HG02588 (cell line): ENCODE measurements around the gene MAEA.
"Not testable (repeated sequence)": the region's sequence is repeated elsewhere in the genome, so short reads cannot be mapped to it uniquely, and the experiment has no call there.

ENCODE experiments used
- ATAC-seq: cut with Tn5 transposase; IDR thresholded peaks from one replicate; pipeline ENCODE4 v1.9.1; 2021; ENCODE audit warnings: mild to moderate bottlenecking, moderate library complexity; ENCODE audit not compliant: unreplicated experiment

The MAEA gene

GRCh38 chr4:1364217-1364616 lies 74.5 kb downstream of the MAEA start:
- no peak for ATAC-seq

- ATAC-seq, result no peak
Observed at GRCh38 chr4:1364748-1365147, 75.1 kb downstream of the MAEA start.

GRCh38 chr4:1365271-1366178 lies 75.8 kb downstream of the MAEA start:
- no peak for ATAC-seq

- ATAC-seq, result no peak
Observed at GRCh38 chr4:1366371-1367229, 76.9 kb downstream of the MAEA start.

- ATAC-seq, result no peak
Observed at GRCh38 chr4:1367230-1367935, 77.7 kb downstream of the MAEA start.

- no peak for ATAC-seq
Observed at GRCh38 chr4:1367936-1368289, 78.2 kb downstream of the MAEA start.

- no peak for ATAC-seq
Observed at GRCh38 chr4:1368421-1369090, 78.9 kb downstream of the MAEA start.

- ATAC-seq, result no peak
Observed at GRCh38 chr4:1369091-1369450, 79.4 kb downstream of the MAEA start.

GRCh38 chr4:1369479-1370079 lies 79.9 kb downstream of the MAEA start:
- ATAC-seq, result no peak

- ATAC-seq, result no peak
Observed at GRCh38 chr4:1370321-1371124, 80.8 kb downstream of the MAEA start.

GRCh38 chr4:1371176-1372165 lies 81.8 kb downstream of the MAEA start:
- ATAC-seq, result no peak

GRCh38 chr4:1372576-1372975 lies 82.9 kb downstream of the MAEA start:
- ATAC-seq, result not testable (repeated sequence)

GRCh38 chr4:1373892-1374705 lies 84.4 kb downstream of the MAEA start:
- ATAC-seq, result no peak

GRCh38 chr4:1374706-1375045 lies 85.0 kb downstream of the MAEA start:
- ATAC-seq, result no peak

GRCh38 chr4:1375051-1375721 lies 85.5 kb downstream of the MAEA start:
- no peak for ATAC-seq

GRCh38 chr4:1375761-1376322 lies 86.2 kb downstream of the MAEA start:
- no peak for ATAC-seq

- no peak for ATAC-seq
Observed at GRCh38 chr4:1376391-1376840, 86.7 kb downstream of the MAEA start.
